ENCODE results near the gene PDE5A. TPM values are rescaled to one million over a fixed set of nuclear protein-coding genes. Genes with fewer than 3 reads are reported as not detected.
"Not testable (repeated sequence)": the region's sequence is repeated elsewhere in the genome, so short reads cannot be mapped to it uniquely, and the experiment has no call there.

PDE5A gene
- 7.6 TPM for total RNA-seq
- long read RNA-seq, partial matches to known transcripts: 3 of 3 reads
- long read RNA-seq, other reads (novel, unspliced or antisense): 0 of 3 reads

- ATAC-seq (peak; percentile 89), DNase-seq (peak; percentile 87)
- intact Hi-C loops (cut with micrococcal nuclease): loop anchor here (5.0 kb wide), 1 partner anchor 71 kb away; no protein-coding TSS in a partner anchor
These were observed at the start of gene PDE5A for GRCh38 chr4:119628281-119629141. Gene PDE5A, minus strand, starts transcription at chr4:119628804. Its CDS starts 133 bp downstream, at chr4:119628671.

- intact Hi-C loops (cut with micrococcal nuclease): no loop called here
- ATAC-seq: no peak
These were observed 47.5 kb upstream of the PDE5A start for GRCh38 chr4:119676101-119676500.

GRCh38 chr4:119675391-119675790 lies 46.8 kb upstream of the PDE5A start:
- DNase-seq (no peak), ATAC-seq (no peak)
- intact Hi-C loops (cut with micrococcal nuclease): no loop called here

More at GRCh38 chr4:119676101-119676500, 47.5 kb upstream of the PDE5A start:
- DNase-seq: no peak

DNA sequence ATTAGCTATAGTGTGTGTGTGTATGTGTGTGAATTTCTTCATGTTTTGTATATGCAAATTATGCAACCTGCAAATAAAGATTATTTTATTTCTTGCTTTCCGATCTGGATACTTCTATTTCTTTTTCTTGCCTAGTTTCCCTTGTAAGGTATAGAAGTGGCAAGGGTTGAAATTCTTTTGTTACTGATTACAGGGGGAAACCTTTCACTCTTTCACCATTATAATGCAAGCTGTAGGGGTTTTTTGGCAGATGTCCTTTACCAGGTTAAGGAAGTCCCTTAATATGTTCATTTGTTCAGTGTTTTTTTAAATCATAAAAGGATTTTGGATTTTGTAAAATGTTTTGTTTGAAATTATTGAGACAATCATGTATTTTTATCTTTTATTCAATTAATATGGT lies 44.3 kb upstream of the PDE5A start:
- ATAC-seq: no peak
- intact Hi-C loops (cut with micrococcal nuclease): no loop called here

DNA sequence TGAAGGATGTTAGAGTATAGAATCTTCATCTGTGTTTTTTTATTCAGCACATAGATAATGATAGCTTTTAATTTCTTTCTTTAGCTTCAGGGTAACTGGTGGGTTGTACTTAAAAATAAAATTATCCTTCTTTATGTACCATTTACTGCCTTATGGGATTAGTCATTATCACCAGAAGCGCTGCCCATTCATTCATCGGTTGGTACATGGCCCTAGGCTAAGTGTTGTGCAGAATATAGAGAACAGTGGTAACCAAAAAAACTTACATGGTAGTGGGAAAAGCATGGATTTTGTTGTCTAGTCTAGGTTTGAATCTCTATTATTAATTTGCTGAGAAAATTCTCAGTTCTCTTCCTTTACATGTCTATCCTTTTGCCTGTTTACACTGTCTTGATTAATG lies 43.5 kb upstream of the PDE5A start:
- no peak for DNase-seq
- ATAC-seq: no peak
- intact Hi-C loops (cut with micrococcal nuclease): no loop called here

More for the DNA sequence above, 44.3 kb upstream of the PDE5A start:
- DNase-seq: no peak

- DNase-seq (no peak), ATAC-seq (no peak)
- intact Hi-C loops (cut with micrococcal nuclease): no loop called here
These were observed 42.6 kb upstream of the PDE5A start for GRCh38 chr4:119671205-119671604.

DNA sequence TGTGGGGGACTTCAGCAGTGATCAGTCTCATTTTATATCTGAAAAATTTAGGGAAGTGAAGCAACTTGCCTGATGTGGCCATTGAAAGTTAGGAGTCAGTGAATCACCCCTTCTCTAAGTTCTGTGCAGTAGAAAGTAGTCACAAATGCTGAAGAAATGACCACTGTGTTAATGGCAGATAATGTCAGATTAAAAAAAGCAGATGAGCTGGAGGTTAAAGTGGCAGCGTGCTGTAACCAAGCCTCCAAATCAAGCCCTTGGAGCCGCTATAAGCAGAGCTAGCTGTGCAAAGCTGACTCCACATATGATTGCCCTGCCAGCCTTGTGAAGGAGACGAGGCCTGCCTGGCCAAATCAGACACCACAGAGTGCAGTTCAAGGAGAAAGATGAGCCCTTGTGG lies 39.2 kb upstream of the PDE5A start:
- no peak for ATAC-seq
- no peak for DNase-seq
- intact Hi-C loops (cut with micrococcal nuclease): no loop called here

GRCh38 chr4:119666653-119667091 lies 38.1 kb upstream of the PDE5A start:
- no peak for ATAC-seq
- no peak for DNase-seq
- intact Hi-C loops (cut with micrococcal nuclease): no loop called here

DNA sequence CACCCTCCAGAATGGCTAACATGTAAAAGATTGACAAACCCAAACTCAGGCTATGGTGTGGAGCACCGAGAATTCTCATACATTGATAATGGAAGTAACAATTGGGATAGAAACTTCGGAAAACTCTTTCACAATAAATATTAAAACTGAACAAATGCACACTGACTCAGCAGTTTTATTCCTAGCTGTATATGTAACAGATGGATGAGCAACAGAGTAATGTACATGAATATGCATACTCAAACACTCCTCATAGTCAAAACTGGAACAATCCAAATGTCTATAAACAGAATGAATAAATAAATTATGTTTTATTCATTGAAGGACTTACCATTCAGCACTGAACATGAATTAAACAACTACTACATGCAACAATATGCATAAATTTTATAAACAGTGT lies 37.1 kb upstream of the PDE5A start:
- no peak for ATAC-seq
- intact Hi-C loops (cut with micrococcal nuclease): no loop called here

GRCh38 chr4:119664168-119664907 lies 35.7 kb upstream of the PDE5A start:
- intact Hi-C loops (cut with micrococcal nuclease): no loop called here
- DNase-seq: no peak
- ATAC-seq: no peak

More for the DNA sequence above, 37.1 kb upstream of the PDE5A start:
- no peak for DNase-seq

DNA sequence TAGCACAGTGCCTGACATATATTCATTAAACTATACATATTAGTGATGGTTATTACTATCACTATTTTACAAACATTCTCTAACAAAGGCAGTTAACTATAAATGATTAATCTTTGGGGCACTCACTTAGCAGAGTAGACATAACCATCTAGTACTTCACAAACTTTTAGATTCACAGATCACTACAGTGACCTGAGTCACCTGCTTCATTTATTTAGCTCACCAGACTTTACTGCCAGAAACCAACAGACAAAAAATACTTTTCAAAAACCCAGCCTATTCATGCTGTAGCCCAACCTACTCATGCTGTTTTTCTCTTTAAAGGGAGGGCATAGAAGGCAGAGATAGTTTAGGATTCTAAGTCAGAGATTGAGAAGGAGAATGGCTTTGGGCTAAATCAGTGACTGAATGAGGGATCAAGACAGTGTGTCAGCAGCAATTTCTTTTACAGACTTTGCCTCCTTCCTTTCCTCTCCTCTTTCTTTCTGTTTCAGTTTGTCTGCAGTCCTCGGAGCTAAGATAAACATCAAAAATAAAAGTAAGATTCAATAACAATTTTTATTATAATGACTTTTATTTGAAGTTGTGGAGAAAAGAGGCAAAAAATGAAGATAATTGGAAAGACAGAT lies 34.7 kb upstream of the PDE5A start:
- no peak for DNase-seq
- ATAC-seq: no peak
- intact Hi-C loops (cut with micrococcal nuclease): no loop called here

- intact Hi-C loops (cut with micrococcal nuclease); DNase-seq; ATAC-seq: not testable (repeated sequence)
These were observed 34.0 kb upstream of the PDE5A start for GRCh38 chr4:119662612-119663011.

DNA sequence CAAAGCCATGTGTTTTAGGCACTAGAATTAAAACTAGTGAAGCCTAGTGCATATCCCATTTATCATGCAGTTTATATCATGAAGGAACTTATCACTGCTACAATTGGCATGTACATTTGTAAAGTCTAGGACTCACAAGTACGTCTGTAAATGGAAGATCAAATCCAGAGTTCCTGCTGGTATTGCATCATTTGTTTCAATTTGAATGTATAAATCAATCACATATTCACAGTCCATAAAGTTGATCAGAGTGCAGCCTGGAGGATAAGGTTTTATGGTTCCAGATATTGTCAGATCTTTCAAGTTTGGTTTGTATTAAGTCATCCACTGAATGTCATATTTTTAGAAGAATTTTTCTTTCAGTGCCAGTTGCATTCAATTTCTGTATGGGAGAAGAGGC lies 32.6 kb upstream of the PDE5A start:
- ATAC-seq (no peak), DNase-seq (no peak)
- intact Hi-C loops (cut with micrococcal nuclease): no loop called here

DNA sequence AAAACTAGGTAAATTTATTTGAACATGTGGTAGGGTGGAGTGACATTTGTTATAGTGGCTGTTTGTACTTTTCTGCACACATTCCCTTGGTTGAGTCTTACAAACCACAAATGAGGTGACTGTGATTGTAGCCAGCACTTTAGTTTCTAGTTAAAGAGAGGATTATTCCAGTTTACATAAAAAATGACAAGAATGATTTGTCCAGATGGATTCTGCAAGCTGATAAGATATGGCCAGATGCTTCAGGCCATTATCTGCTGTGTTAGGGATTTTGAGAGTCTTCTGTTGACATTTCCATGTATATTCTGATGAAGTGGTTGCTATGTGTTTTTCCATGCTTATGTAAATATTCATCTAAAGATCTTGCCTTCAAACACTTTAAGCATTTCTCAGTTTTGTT lies 31.0 kb upstream of the PDE5A start:
- no peak for ATAC-seq
- DNase-seq: no peak
- intact Hi-C loops (cut with micrococcal nuclease): no loop called here

- ATAC-seq (no peak), DNase-seq (no peak)
- intact Hi-C loops (cut with micrococcal nuclease): no loop called here
These were observed 28.6 kb upstream of the PDE5A start for GRCh38 chr4:119657111-119657611.

- ATAC-seq: no peak
These were observed 27.7 kb upstream of the PDE5A start for GRCh38 chr4:119656342-119656741.

DNA sequence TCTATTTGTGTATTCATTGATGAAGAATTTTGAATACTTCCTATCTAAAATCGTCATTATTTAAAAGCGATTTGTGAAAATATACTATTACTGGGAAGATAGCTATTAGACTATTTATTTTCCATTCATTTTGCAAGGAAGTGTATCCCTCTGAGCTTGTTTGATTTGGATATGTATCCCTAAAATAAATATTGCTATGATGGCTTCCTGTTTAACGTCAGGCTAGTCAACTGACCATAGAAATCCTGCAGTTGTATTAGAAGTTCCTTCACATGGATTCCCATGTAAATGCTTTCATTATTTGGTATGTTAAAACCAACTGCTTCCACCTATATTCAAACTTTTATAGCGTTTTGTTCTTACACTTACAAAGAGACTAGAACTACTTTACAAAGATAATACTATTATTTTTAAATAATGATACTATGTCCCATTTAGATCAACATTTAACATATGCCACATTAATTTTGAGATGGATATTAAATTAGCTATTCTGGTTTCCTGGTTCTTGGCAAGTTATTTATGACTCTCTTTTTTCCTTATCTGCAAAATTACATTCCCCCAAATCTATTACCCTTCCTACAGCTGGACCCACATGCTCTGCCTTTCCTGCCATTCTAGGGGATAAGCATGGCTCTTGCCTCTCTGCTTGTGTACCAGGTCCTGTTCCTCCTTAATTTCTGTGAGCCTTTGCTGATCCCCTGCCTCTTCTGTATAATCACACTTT lies 26.7 kb upstream of the PDE5A start:
- intact Hi-C loops (cut with micrococcal nuclease): no loop called here

More at GRCh38 chr4:119656342-119656741, 27.7 kb upstream of the PDE5A start:
- intact Hi-C loops (cut with micrococcal nuclease): no loop called here
- no peak for DNase-seq

GRCh38 chr4:119653990-119654389 lies 25.4 kb upstream of the PDE5A start:
- ATAC-seq (no peak), DNase-seq (no peak)
- intact Hi-C loops (cut with micrococcal nuclease): no loop called here

More for the DNA sequence above, 26.7 kb upstream of the PDE5A start:
- ATAC-seq: no peak
- no peak for DNase-seq

DNA sequence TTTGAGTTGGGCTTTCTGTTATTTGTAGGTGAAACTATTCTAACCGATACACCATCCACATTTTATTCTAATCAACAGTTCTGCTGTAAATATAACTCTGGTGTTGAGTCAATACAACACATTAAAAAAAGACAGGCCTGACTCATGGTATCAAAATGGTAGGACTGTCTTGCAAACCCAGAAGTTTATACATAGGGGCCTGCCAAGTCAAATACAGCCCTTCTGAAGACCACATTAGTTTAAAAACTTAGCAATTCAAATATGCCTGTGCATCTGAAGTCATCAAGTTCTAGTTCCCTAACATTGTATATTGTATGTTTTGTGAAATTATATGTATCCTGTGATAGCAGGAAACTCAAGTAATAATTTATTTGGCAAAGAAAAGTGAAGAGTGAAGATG lies 24.4 kb upstream of the PDE5A start:
- ATAC-seq: no peak
- no peak for DNase-seq
- intact Hi-C loops (cut with micrococcal nuclease): no loop called here
